SH-SY5Y (cell line): ENCODE results near the gene GUSB.

Experiments used
- GATA2 ChIP-seq: IDR thresholded peaks from 2 replicates; pipeline ENCODE4 v1.6.1; 2011; ENCODE audit warnings: mild to moderate bottlenecking, low read depth, low read length
- GATA3 ChIP-seq: IDR thresholded peaks from 2 replicates; pipeline ENCODE4 v1.6.1; 2011; ENCODE audit warnings: low read depth, mild to moderate bottlenecking, low read length, moderate library complexity

GUSB gene

DNA sequence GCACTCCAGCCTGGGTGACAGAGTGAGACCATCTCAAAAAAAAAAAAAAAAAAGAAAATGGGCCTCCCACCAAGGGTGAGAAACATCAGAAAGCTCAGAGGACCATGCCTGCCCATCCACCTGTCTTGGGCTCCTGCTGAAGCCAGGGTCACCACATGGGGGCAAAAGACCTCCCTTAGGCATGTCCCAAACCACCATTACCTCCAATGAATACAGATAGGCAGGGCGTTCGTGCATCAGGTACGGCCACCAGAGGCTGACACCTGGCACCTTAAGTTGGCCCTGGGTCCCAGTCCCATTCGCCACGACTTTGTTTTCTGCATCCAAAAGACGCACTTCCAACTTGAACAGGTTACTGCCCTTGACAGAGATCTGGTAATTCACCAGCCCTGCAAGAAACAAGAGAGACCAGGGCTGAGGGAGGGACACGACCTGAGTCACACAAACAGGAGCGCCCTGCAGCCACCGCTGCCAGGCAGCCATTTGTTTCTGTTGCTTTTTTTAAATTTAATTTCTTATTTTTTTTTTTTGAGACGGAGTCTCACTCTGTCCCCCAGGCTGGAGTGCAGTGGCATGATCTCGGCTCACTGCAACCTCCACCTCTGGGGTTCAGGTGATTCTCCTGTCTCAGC is 6.1 kb downstream of the GUSB start:
- TF ChIP-seq GATA2 (no peak), GATA3 (no peak)

DNA sequence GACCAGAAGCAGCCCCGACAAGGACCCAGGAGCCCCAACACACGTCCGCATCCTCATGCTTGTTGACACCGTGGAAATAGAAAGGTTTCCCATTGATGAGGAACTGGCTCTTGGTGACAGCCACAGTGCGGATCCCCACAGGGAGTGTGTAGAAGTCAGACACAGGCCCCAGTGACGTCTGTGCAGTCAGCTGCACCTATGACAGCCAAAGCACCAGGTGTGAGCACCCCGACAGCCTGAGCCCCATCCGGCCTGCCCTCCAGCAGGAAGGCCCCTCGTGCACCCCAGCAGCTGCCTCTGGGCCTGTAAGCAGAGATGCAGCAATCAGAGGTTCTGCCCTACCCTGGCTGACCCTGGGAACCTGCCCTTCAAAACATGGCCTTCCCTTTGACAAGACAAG is 7.1 kb downstream of the GUSB start:
- no peak for TF ChIP-seq GATA2
- TF ChIP-seq GATA3, result no peak

- TF ChIP-seq GATA3 (no peak), GATA2 (no peak)
These were observed 7.7 kb downstream of the GUSB start for GRCh38 chr7:65974191-65974801.

DNA sequence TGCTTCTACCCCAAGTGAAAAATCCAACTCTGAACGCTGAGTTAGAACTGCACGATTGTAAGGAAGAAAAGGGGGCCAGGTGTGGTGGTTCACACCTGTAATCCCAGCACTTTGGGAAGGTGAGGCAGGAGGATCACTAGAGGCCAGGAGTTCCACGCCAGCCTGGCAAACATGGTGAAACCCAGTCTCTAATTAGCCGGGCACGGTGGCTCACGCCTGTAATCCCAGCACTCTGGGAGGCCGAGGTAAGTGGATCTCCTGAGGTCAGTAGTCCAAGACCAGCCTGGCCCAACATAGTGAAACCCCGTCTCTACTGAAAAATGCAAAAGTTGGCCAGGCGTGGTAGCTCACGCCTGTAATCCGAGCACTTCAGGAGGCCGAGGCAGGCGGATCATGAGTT is 9.0 kb downstream of the GUSB start:
- no peak for TF ChIP-seq GATA2
- TF ChIP-seq GATA3, result no peak

GRCh38 chr7:65971021-65971420 is 11.0 kb downstream of the GUSB start:
- TF ChIP-seq GATA3, result no peak
- TF ChIP-seq GATA2, result no peak

DNA sequence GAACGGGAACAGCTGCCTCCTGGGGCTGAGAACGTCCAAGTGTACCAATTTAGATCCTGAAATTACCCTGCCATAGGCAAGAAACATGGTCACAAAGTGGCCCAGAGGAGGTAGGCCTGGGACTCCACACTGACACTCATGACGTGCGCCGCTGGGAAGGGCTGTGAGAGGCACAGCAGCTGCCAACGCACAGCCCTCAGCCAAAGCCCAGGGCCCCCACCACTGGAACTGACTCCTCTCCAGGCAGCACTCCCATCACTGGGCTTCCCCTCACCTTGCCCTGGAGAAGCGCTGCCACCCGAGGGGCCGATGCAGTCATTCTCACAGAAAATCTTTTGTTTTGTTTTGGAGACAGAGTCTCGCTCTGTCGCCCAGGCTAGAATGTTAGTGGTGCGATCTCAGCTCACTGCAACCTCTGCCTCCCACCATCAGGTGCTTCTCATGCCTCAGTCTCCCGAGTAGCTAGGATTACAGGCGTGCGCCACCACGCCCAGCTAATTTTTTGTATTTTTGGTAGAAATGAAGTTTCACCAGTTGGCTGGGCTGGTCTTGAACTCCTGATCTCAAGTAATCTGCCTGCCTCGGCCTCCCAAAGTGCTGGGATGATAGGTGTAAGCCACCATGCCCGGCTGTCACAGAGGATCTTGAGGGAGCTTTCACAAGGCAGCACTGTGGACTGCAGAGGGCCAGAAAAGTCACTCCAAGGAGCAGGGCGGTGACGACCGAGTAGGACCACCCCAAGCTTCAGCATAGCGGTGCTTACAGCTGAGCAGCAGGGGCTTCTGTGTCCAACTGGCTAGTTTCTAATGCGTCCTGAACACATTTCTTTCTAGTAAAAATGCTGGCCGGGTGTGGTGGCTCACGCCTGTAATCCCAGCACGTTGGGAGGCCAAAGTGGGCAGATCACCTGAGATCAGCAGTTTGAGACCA is 13.5 kb downstream of the GUSB start:
- no peak for TF ChIP-seq GATA3
- no peak for TF ChIP-seq GATA2

DNA sequence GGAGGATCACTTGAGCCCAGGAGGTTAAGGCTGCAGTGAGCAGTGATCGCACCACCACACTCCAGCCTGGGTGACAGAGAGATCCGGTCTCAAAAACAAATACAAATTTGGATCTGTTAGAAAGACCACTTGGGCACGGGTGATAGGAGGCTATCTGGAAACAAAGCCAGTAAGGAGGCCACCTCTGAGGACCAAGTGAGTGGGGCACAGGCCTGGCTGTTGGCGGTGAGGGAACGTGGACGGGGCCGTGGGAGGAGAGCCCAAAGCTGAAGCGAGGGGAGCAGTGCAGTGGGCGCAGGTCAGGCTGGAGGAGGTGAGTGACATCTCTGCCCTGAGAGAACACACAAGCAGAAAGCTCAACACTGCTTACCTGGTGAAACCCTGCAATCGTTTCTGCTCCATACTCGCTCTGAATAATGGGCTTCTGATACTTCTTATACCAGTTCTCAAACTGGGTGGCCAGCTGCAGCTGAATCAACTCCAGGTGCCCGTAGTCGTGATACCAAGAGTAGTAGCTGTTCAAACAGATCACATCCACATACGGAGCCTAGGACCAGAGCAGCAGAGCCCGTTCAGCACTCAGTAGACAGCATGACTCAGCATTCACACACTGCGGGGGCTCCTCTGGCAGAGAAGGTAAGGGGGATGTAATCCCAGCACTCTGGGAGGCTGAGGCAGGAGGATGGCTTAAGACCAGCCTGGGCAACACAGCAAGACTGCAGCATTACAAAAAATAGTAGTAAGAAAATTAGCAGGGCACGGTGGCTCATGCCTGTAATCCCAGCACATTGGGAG is 14.5 kb downstream of the GUSB start:
- TF ChIP-seq GATA3 (no peak), GATA2 (no peak)

GRCh38 chr7:65966146-65966545 is 15.9 kb downstream of the GUSB start:
- TF ChIP-seq GATA2 (no peak), GATA3 (no peak)

GRCh38 chr7:65962033-65962432 is 20.0 kb downstream of the GUSB start:
- TF ChIP-seq GATA3, result no peak
- TF ChIP-seq GATA2, result no peak

GRCh38 chr7:65960351-65961074 is 21.5 kb downstream of the GUSB start:
- no peak for TF ChIP-seq GATA3
- no peak for TF ChIP-seq GATA2

- TF ChIP-seq GATA3, result no peak
- no peak for TF ChIP-seq GATA2
These were observed 26.3 kb downstream of the GUSB start for GRCh38 chr7:65955718-65956117.

GRCh38 chr7:65953890-65954450 is 28.0 kb downstream of the GUSB start:
- no peak for TF ChIP-seq GATA2
- no peak for TF ChIP-seq GATA3

- TF ChIP-seq GATA2 (no peak), GATA3 (no peak)
These were observed 28.9 kb downstream of the GUSB start for GRCh38 chr7:65953001-65953720.
